ENCODE data around the gene COL19A1.

COL19A1 gene

DNA sequence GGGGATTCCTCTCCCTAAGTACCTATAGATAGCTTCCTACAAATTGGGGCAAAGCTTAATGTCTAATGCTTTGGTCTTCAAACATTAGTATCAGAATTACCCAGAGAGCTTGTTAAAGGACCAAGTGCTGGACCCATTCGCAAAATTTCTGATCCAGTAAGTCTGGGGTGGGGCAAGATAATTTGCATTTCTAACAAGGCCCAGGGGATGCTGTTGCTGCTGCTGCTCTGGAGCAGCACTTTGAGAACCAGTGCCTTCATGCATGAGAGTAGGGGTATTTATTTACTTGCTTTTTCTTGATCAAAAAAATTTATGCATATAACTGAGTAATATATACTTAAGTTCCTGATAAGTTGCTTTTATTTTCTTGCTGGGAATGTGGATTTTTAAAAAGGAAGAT, 24.5 kb upstream of the COL19A1 start:
- Mint-ChIP-seq H3K9me3 (no peaks in the 10 kb centered on the region), H3K27ac (no peak overlapping the region), H3K27me3 (ENCODE audit: low read depth) (no peaks in the 10 kb centered on the region), H3K4me3 (no peak overlapping the region), H3K4me1 (peaks cover 6% of the 10 kb centered on the region), H3K36me3 (ENCODE audit: low read depth) (no peaks in the 10 kb centered on the region)
- no peak for TF ChIP-seq CTCF (IDR thresholded peaks at IDR 0.05; ENCODE audit: unreplicated experiment in 3 of 3)

DNA sequence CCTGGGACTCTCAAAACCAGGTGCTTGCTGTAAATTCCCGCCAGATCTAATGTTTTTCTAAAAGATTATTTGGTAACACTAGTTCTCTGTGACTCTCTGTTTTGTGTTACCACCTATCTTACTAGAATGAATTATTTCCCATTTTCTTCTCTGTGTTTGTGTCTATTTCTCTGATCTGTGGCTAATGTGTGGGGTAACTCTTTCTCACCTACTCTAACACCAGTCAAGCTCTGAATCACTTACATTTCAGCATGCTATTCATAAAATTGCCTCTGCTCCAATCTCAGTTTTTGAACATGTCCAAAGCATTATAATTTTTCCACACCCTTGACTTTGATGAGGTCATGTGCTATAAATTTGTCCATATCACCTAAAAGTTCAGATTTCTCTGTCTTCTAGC, 23.2 kb upstream of the COL19A1 start:
- H3K27ac Mint-ChIP-seq, result no peak overlapping the region
- no peaks in the 10 kb centered on the region for H3K9me3 Mint-ChIP-seq
- no peaks in the 10 kb centered on the region for H3K27me3 Mint-ChIP-seq (ENCODE audit: low read depth)
- H3K36me3 Mint-ChIP-seq (ENCODE audit: low read depth), result no peaks in the 10 kb centered on the region
- H3K4me1 Mint-ChIP-seq, result peaks cover 13% of the 10 kb centered on the region
- no peak for TF ChIP-seq CTCF (IDR thresholded peaks at IDR 0.05; ENCODE audit: unreplicated experiment in 3 of 3)
- H3K4me3 Mint-ChIP-seq, result no peak overlapping the region

- Mint-ChIP-seq H3K36me3 (ENCODE audit: low read depth) (no peaks in the 10 kb centered on the region), H3K27me3 (ENCODE audit: low read depth) (no peaks in the 10 kb centered on the region), H3K4me3 (no peak overlapping the region), H3K27ac (no peak overlapping the region), H3K9me3 (no peaks in the 10 kb centered on the region), H3K4me1 (peaks cover 15% of the 10 kb centered on the region)
- TF ChIP-seq CTCF (IDR thresholded peaks at IDR 0.05; ENCODE audit: unreplicated experiment in 3 of 3), result no peak
Measured at GRCh38 chr6:69846312-69846711, 20.0 kb upstream of the COL19A1 start.

GRCh38 chr6:69846770-69847491, 19.4 kb upstream of the COL19A1 start:
- H3K4me1 Mint-ChIP-seq, result peaks cover 15% of the 10 kb centered on the region
- H3K9me3 Mint-ChIP-seq, result no peaks in the 10 kb centered on the region
- H3K27ac Mint-ChIP-seq, result no peak overlapping the region
- no peaks in the 10 kb centered on the region for H3K36me3 Mint-ChIP-seq (ENCODE audit: low read depth)
- H3K4me3 Mint-ChIP-seq, result no peak overlapping the region
- H3K27me3 Mint-ChIP-seq (ENCODE audit: low read depth), result no peaks in the 10 kb centered on the region
- no peak for TF ChIP-seq CTCF (IDR thresholded peaks at IDR 0.05; ENCODE audit: unreplicated experiment in 3 of 3)

GRCh38 chr6:69847492-69847788, 18.9 kb upstream of the COL19A1 start:
- TF ChIP-seq CTCF (IDR thresholded peaks at IDR 0.05; ENCODE audit: unreplicated experiment in 3 of 3), result no peak
- no peaks in the 10 kb centered on the region for H3K36me3 Mint-ChIP-seq (ENCODE audit: low read depth)
- no peak overlapping the region for H3K27ac Mint-ChIP-seq
- H3K4me3 Mint-ChIP-seq, result no peak overlapping the region
- H3K9me3 Mint-ChIP-seq, result no peaks in the 10 kb centered on the region
- no peaks in the 10 kb centered on the region for H3K27me3 Mint-ChIP-seq (ENCODE audit: low read depth)
- peaks cover 15% of the 10 kb centered on the region for H3K4me1 Mint-ChIP-seq

DNA sequence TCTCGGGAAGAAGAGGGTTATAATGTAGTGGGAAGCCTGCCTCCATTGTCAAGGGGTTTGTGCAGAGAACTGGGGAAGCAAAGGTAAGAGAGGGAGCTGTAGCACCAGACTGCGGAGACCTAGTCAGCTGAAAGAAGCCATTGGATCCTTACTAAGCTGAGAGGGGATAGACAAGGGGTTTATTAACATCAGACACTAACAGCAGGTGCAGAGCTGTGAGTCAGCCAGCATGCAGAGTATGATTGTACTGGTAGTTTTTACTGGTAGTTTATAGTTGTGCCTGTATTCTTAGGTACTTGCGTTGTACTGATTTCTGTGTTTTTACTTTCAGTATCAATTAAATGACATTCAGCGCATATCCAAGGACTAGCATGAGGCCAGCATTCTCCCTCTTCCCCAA, 17.8 kb upstream of the COL19A1 start:
- TF ChIP-seq CTCF (IDR thresholded peaks at IDR 0.05; ENCODE audit: unreplicated experiment in 3 of 3), result no peak
- peaks cover 15% of the 10 kb centered on the region for H3K4me1 Mint-ChIP-seq
- H3K36me3 Mint-ChIP-seq (ENCODE audit: low read depth), result no peaks in the 10 kb centered on the region
- peaks cover 8% of the 10 kb centered on the region for H3K9me3 Mint-ChIP-seq
- no peaks in the 10 kb centered on the region for H3K27me3 Mint-ChIP-seq (ENCODE audit: low read depth)
- no peak overlapping the region for H3K27ac Mint-ChIP-seq
- H3K4me3 Mint-ChIP-seq, result no peak overlapping the region
